AG04449 (cell line): ENCODE measurements around the gene LINGO3.
A peak's percentile ranks its signal among the peaks of the same experiment; 100 is the strongest.

Experiments
- CTCF ChIA-PET: fragments of 350-600 bp; formaldehyde crosslinking; extraction: SDS; loops from one replicate; lab custom pipeline; 2021; ENCODE audit warnings: antibody characterized with exemption; lab: Yijun Ruan, JAX
- POLR2A ChIA-PET: fragments of 400-600, 350-600 bp; formaldehyde crosslinking; extraction: SDS; loops from one replicate; lab custom pipeline; 2020; ENCODE audit warnings: antibody characterized with exemption, inconsistent platforms; lab: Yijun Ruan, JAX
- DNase-seq: peaks from one replicate; pipeline ENCODE4 v3.0.0-alpha.2; 2010; ENCODE audit warnings: low read depth, low spot score
- H3K4me3 ChIP-seq: 2 replicates; pipeline ENCODE4 v1.5.1; 2011; ENCODE audit warnings: low read depth, mild to moderate bottlenecking, control low read depth, low read length
- TF ChIP-seq, protein P1 (sequence below): IDR thresholded peaks from one replicate; pipeline ENCODE4 v1.5.1; 2011; ENCODE audit warnings: mild to moderate bottlenecking, moderate library complexity, low read length, control low read depth, inconsistent platforms; ENCODE audit not compliant: insufficient read depth; ENCODE audit errors: missing control alignments

The LINGO3 gene

DNA sequence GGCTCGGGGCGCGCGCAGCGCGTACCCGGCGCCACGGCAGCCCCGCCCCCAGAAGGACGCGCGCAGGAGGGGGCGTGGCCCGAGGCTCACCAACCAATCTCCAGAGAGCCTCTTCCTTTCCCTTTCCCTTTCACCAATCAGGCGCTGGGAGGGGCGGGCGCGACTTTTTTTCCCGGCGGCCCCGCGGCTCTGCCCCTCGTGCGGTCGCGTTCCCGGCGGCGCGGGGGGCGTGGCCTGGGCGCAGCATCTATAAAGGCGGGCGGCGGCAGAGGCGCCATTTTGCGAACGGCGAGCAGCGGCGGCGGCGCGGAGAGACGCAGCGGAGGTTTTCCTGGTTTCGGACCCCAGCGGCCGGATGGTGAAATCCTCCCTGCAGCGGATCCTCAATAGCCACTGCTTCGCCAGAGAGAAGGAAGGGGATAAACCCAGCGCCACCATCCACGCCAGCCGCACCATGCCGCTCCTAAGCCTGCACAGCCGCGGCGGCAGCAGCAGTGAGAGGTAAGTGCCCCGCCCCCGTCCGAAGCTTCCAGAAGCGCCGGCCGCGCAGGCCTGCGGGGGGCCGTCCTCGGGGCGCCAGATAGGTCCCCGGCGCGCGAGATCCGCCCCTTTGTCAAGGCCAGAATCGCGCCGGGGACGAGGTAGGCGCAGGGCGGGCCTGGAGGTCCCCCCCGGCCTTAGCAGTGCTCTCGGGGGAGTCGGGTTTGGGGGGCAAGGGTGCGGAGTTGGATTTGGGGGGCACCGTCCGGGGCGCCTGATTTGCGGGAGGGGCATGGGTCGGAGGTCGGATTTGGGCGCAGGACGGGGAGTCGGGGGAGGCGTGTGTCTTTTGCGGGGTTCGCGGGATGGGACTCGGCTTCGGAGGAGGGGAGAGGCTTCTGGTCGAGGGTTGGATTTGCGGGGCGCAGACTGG is 38.5 kb downstream of the LINGO3 start:
- ChIA-PET POLR2A (interaction anchor here (0.7 to 1.1 kb wide), 4 partner anchors 14 to 113 kb away, joined by 3 to 6 read pairs (median 3); no protein-coding TSS in a partner anchor), CTCF (interaction anchor here (0.9 to 1.2 kb wide), 2 partner anchors 10 to 111 kb away, joined by 3 read pairs; no protein-coding TSS in a partner anchor)
- H3K4me3 ChIP-seq, result peak overlapping the region; percentile 100
- TF ChIP-seq, protein P1, sequence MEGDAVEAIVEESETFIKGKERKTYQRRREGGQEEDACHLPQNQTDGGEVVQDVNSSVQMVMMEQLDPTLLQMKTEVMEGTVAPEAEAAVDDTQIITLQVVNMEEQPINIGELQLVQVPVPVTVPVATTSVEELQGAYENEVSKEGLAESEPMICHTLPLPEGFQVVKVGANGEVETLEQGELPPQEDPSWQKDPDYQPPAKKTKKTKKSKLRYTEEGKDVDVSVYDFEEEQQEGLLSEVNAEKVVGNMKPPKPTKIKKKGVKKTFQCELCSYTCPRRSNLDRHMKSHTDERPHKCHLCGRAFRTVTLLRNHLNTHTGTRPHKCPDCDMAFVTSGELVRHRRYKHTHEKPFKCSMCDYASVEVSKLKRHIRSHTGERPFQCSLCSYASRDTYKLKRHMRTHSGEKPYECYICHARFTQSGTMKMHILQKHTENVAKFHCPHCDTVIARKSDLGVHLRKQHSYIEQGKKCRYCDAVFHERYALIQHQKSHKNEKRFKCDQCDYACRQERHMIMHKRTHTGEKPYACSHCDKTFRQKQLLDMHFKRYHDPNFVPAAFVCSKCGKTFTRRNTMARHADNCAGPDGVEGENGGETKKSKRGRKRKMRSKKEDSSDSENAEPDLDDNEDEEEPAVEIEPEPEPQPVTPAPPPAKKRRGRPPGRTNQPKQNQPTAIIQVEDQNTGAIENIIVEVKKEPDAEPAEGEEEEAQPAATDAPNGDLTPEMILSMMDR, result no peak
- DNase-seq, result peak; percentile 56

DNA sequence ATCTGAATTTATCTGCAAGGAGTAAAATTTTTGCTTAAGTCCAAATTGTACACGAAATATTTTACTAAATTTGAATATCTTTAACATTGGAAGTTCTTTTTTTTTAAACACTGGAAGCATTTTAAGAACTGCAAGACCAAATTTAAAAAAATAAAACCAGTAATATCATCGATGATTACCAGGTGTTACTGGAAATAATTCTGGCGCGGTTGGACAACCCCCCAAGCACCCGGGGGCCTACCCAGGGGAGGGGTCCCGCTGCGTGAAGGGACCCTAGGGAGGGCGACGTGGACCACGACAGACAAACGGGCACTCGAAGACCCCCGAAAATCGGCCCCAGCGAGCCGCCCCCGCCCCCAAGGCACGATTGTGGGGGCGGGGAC is 39.1 kb downstream of the LINGO3 start:
- POLR2A ChIA-PET, result no interaction called here
- CTCF ChIA-PET, result no interaction called here
- no peak for DNase-seq
- H3K4me3 ChIP-seq, result peak overlapping the region; percentile 72
- TF ChIP-seq, protein P1, result no peak

- ChIA-PET POLR2A (interaction anchor here (0.6 kb wide), 1 partner anchor 161 kb away, joined by 3 read pairs; no protein-coding TSS in a partner anchor), CTCF (interaction anchor here (1.5 kb wide), 1 partner anchor 113 kb away, joined by 4 read pairs; no protein-coding TSS in a partner anchor)
- DNase-seq, result no peak
- peak overlapping the region; percentile 72 for H3K4me3 ChIP-seq
- TF ChIP-seq, protein P1, result no peak
Observed at GRCh38 chr19:2268480-2268830, 39.5 kb downstream of the LINGO3 start.

- ChIA-PET CTCF (interaction anchor here (0.9 to 1.4 kb wide), 3 partner anchors 14 to 110 kb away, joined by 3 to 5 read pairs (median 3); no protein-coding TSS in a partner anchor), POLR2A (interaction anchor here (0.6 kb wide), 1 partner anchor 118 kb away, joined by 4 read pairs; no protein-coding TSS in a partner anchor)
- DNase-seq, result no peak
- TF ChIP-seq, protein P1, result no peak
- no peak overlapping the region for H3K4me3 ChIP-seq
Observed at GRCh38 chr19:2266183-2266993, 41.6 kb downstream of the LINGO3 start.

- TF ChIP-seq, protein P1, result peak; percentile 38
- DNase-seq, result no peak
- POLR2A ChIA-PET, result no interaction called here
- H3K4me3 ChIP-seq, result no peak overlapping the region
- CTCF ChIA-PET, result interaction anchor here (0.6 to 4.8 kb wide), 10 partner anchors 8 to 131 kb away, joined by 3 to 24 read pairs (median 5); partner anchors contain the start of gene PLEKHJ1
Observed at GRCh38 chr19:2261438-2262172, 46.3 kb downstream of the LINGO3 start.
